Heart left ventricle (tissue), 16 donors: ENCODE results near the gene MICAL3. TPM values are rescaled to one million over a fixed set of nuclear protein-coding genes. Genes with fewer than 3 reads are reported as not detected.
A peak's percentile ranks its signal among the peaks of the same experiment; 100 is the strongest.

Experiments
- ATAC-seq, 4 donors: fragments of 200-7000 bp; cut with Tn5 transposase; one replicate each; pipeline ENCODE4 v1.9.1; 2020 to 2022; ENCODE audit warnings: moderate library complexity in 4 of 4, mild to moderate bottlenecking in 3 of 4, moderate number of reproducible peaks in 1 of 4
- DNase-seq, 5 donors: peaks; one replicate each; pipeline ENCODE4 v3.0.0-alpha.2; 2020
- H3K27ac ChIP-seq, 12 donors: fragments of 200-600 bp; sonication (generic) in 4 of 12; one replicate each; pipeline versions ENCODE4 v1.5.0 to v1.8.0; 2016 to 2022; ENCODE audit warnings: mild to moderate bottlenecking in 2 of 12
- H3K27me3 ChIP-seq, 9 donors: fragments of 200-600 bp; sonication (generic) in 2 of 9; one replicate each; pipeline versions ENCODE4 v1.5.1 to v1.8.0; 2016 to 2022; ENCODE audit warnings: mild to moderate bottlenecking in 3 of 9
- H3K36me3 ChIP-seq, 9 donors: fragments of 200-600 bp; sonication (generic) in 2 of 9; one replicate each; pipeline versions ENCODE4 v1.5.0 to v1.8.0; 2018 to 2022; ENCODE audit warnings: mild to moderate bottlenecking in 2 of 9
- H3K4me1 ChIP-seq, 12 donors: fragments of 200-600 bp; sonication (generic) in 4 of 12; one replicate each; pipeline versions ENCODE4 v1.5.0 to v1.8.0; 2016 to 2022; ENCODE audit warnings: mild to moderate bottlenecking in 3 of 12
- H3K4me3 ChIP-seq, 12 donors: fragments of 200-600 bp; sonication (generic) in 4 of 12; one replicate each; pipeline versions ENCODE4 v1.5.0 to v1.8.0; 2017 to 2022; ENCODE audit warnings: mild to moderate bottlenecking in 9 of 12, moderate library complexity in 4 of 12
- H3K9me3 ChIP-seq, 12 donors: fragments of 200-600 bp; sonication (generic) in 4 of 12; one replicate each; pipeline versions ENCODE4 v1.5.0 to v1.8.0; 2016 to 2022; ENCODE audit warnings: mild to moderate bottlenecking in 1 of 12
- CTCF ChIP-seq, 12 donors: fragments of 200-600 bp; sonication (generic) in 4 of 12; IDR thresholded peaks; one replicate each; pipeline versions ENCODE4 v1.5.0 to v1.8.0; 2018 to 2022; ENCODE audit warnings: antibody characterized with exemption in 12 of 12, mild to moderate bottlenecking in 5 of 12
- POLR2A ChIP-seq, 2 donors: fragments of 450-650 bp; IDR thresholded peaks; one replicate each; pipeline ENCODE4 v1.6.1; 2017; ENCODE audit warnings: antibody characterized with exemption in 2 of 2, mild to moderate bottlenecking in 2 of 2, moderate library complexity in 2 of 2
- WGBS, 4 donors: extraction: QIAGEN DNeasy Blood & Tissue Kit in 2 of 4; methylation state at CpG; one replicate each; pipeline versions ENCODE4 v1.1.5 to v1.1.7; 2013 to 2018; 5-methylcytosine and 5-hydroxymethylcytosine counted together
- intact Hi-C, 10 donors: fragments of 100-400 bp; cut with DNase I; formaldehyde crosslinking; loops; one replicate each; pipeline versions ENCODE4 v1.11.1 to v1.14.2; 2022
- polyA plus RNA-seq, 2 donors: library from polyadenylated mRNA; stranded (reverse); fragments of 200-250 nt; gene quantifications; one replicate each; pipeline ENCODE4 v1.2.3, GENCODE V29; 2013
- total RNA-seq, 9 donors: library from RNA; depleted of rRNA in 2 of 9; stranded (reverse); fragments of >200 nt in 2 of 9; fragmentation: NEBNext Ultra II Directional in 3 of 9; extraction: Animal tissue kit (Norgen Biotek cat#: 25700) in 3 of 9; gene quantifications; one replicate each; pipeline versions ENCODE4 v1.1.0 to v1.2.4, GENCODE V29; 2016 to 2023
- donor health status: ischemic (EF 13 %, LVEDD 7.1; RV severe dilation, severe dysfunction).
- donor health status: healthy with polysubstance abuse.
- donor health status: DM: no; HTN: yes; CAD: no.
- donor health status: DM: no; HTN: no; CAD: no.
- donor health status: ischemic (EF 25% LVEDD 6.9; RV normal size, moderate dysfunction).
- donor health status: ischemic (EF 25% LVEDD 5.7; RV mildly dilated, moderate dysfunction).
- donor health status: healthy.
- donor health status: DM: yes; HTN: yes; CAD: no.
- donor health status: ischemic (EF 35%, LVEDD 5.7; RV mildly dilated, moderate dysfunction).
- donor health status: nonischemic (EF 11% LVEDD 7.7; RV severe dilation, severe dysfunction).
- donor health status: DM: yes; HTN: yes; CAD: no.
- donor health status: PGD.
- donor health status: ischemic (EF 29% LVEDD 5.4; RV normal size, mild dysfunction).
- donor health status: nonischemic (EF 23%, LVEDD 6.1; RV moderate dilation, normal function).

MICAL3 gene
- total and polyA plus RNA-seq, 11 donors, result 41.3 to 125 (median 83.3) TPM

GRCh38 chr22:17957204-17957603 lies 67.2 kb downstream of the MICAL3 start:
- H3K9me3 ChIP-seq, result no peaks in the 10 kb centered on the region
- H3K4me1 ChIP-seq, result peaks cover 0 to 65% (median 19%) of the 10 kb centered on the region in 12 donors
- ATAC-seq (no peak), DNase-seq (no peak)
- TF ChIP-seq POLR2A (IDR thresholded peaks at IDR 0.05), result no peak
- no peak for TF ChIP-seq CTCF (IDR thresholded peaks at IDR 0.05)
- no peaks in the 10 kb centered on the region for H3K36me3 ChIP-seq
- intact Hi-C loops, result no loop called here
- H3K27ac ChIP-seq, result no peak overlapping the region
- no peak overlapping the region for H3K4me3 ChIP-seq
- 73 to 95% (median 87%) methylated on average over 7 of the region's 7 CpGs for WGBS, 4 donors
- no peaks in the 10 kb centered on the region for H3K27me3 ChIP-seq

- WGBS, 4 donors, result 85 to 97% (median 93%) methylated on average over 9 of the region's 9 CpGs
- Histone ChIP-seq H3K27ac (no peak overlapping the region), H3K36me3 (no peaks in the 10 kb centered on the region), H3K4me3 (no peak overlapping the region), H3K4me1 (peaks cover 0 to 64% (median 21%) of the 10 kb centered on the region in 12 donors), H3K27me3 (no peaks in the 10 kb centered on the region), H3K9me3 (no peaks in the 10 kb centered on the region)
- DNase-seq (no peak), ATAC-seq (no peak)
- no peak for TF ChIP-seq POLR2A (IDR thresholded peaks at IDR 0.05)
- no peak for TF ChIP-seq CTCF (IDR thresholded peaks at IDR 0.05)
- intact Hi-C loops, result no loop called here
Observed at GRCh38 chr22:17956630-17957029, 67.7 kb downstream of the MICAL3 start.

GRCh38 chr22:17955590-17956379 lies 68.6 kb downstream of the MICAL3 start:
- WGBS, 4 donors, result 45 to 58% (median 53%) methylated on average over 8 of the region's 8 CpGs
- ATAC-seq (no peak), DNase-seq (no peak)
- no peaks in the 10 kb centered on the region for H3K36me3 ChIP-seq
- H3K4me1 ChIP-seq, result peaks cover 0 to 64% (median 26%) of the 10 kb centered on the region in 12 donors
- intact Hi-C loops, result no loop called here
- no peaks in the 10 kb centered on the region for H3K9me3 ChIP-seq
- H3K4me3 ChIP-seq, result no peak overlapping the region
- peak overlapping the region in 1 of 12 donors; percentile 25 for H3K27ac ChIP-seq
- H3K27me3 ChIP-seq, result no peaks in the 10 kb centered on the region
- TF ChIP-seq CTCF (IDR thresholded peaks at IDR 0.05) (no peak), POLR2A (IDR thresholded peaks at IDR 0.05) (no peak)

GRCh38 chr22:17954860-17955587 lies 69.3 kb downstream of the MICAL3 start:
- ATAC-seq, result no peak
- no peak overlapping the region for H3K4me3 ChIP-seq
- no peak for DNase-seq
- H3K27ac ChIP-seq, result peak overlapping the region in 2 of 12 donors; percentile 13 to 25
- no peaks in the 10 kb centered on the region for H3K27me3 ChIP-seq
- no peaks in the 10 kb centered on the region for H3K9me3 ChIP-seq
- peaks cover 0 to 68% (median 30%) of the 10 kb centered on the region in 12 donors for H3K4me1 ChIP-seq
- intact Hi-C loops, result loop anchor here in 1 of 10 donors (5.0 kb wide), 2 partner anchors 43 to 112 kb away; no protein-coding TSS in a partner anchor
- WGBS, 4 donors, result 84 to 89% (median 88%) methylated on average over 8 of the region's 8 CpGs
- H3K36me3 ChIP-seq, result no peaks in the 10 kb centered on the region
- TF ChIP-seq POLR2A (IDR thresholded peaks at IDR 0.05) (no peak), CTCF (IDR thresholded peaks at IDR 0.05) (no peak)
